Suppressor macrophage (primary cell): ENCODE results near the gene SERTAD1.
"Not testable (repeated sequence)": the region's sequence is repeated elsewhere in the genome, so short reads cannot be mapped to it uniquely, and the experiment has no call there.

Experiments
- DNase-seq, 4 experiments: peaks; one replicate each; pipeline ENCODE4 v3.0.0-alpha.2; 2020 to 2022

The SERTAD1 gene

DNA sequence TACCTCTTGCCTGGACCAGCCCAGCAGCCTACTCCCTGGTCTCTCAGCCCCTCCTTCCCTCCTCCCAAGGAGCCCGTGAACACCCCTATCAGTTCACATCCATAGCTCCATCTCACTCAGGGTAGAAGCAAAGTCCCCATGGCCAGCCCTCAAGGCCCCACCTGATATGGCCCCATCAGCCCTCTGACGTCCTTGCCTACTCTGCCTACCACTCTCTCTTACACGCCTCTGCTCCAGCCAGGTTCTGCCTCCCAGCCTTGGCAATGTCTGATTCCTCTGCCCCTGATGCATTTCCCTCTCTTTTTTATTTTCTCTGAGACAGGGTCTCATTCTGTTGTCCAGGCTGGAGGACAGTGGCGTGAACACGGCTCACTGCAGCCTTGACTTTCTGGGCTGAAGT, 26.2 kb upstream of the SERTAD1 start:
- DNase-seq = no peak

DNA sequence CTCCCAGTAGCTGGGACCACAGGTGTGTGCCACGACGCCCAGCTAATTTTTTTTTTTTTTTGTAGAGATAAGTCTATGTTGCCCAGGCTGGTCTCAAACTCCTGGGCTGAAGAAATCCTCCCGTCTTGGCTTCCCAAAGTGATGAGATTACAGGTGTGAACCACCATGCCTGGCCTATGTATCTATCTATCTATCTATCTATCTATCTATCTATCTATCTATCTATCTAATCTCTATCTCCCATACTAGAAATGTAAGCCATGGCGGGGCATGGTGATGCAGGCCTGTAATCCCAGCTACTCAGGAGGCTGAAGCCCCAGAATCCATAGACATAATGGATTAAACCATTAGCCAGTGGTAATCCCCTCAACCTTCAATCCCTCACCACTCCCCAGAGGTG, 24.9 kb upstream of the SERTAD1 start:
- no peak for DNase-seq

DNA sequence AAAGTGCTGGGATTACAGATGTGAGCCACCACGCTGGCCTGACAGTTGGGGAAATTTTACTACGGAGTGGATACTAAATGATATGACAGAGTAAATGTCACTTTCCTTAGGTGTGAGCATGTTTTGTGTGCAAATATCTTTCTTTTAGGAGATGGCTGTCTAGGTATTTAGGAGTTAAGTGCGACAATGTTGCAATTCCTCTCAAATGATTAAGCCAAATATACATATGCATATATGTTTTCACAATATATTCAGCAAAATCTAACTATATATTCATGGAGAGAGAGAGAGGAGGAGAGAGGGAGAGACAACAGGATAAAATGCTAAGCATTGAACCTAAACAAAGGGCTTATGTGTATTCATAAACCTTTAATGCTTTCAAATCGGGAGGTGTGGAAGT, 23.7 kb upstream of the SERTAD1 start:
- no peak for DNase-seq

DNA sequence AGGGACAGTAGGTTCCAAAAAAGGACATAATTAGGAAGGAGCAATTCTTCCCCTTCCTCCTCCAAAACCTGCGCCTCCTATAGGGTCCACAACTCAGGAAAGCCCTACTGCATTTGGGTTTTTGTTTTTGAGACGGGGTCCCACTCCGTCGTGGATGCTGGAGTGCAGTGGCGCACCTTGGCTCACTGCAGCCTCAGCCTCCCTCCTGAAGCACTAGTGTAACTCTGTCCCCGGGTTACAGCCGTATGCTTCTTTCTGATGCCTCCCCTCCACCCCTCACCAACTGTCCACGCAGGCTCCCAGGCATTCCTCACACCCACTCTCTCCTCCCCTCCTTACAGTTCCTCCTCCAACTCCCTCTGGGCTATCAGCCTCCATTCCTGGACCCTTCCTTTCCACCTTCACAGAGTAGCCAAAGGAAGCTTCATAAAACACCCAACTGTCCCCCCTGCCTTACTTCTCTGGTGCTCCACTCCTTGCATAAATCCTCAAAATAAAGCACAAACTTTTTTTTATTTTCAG, 20.5 kb upstream of the SERTAD1 start:
- DNase-seq = no peak

DNA sequence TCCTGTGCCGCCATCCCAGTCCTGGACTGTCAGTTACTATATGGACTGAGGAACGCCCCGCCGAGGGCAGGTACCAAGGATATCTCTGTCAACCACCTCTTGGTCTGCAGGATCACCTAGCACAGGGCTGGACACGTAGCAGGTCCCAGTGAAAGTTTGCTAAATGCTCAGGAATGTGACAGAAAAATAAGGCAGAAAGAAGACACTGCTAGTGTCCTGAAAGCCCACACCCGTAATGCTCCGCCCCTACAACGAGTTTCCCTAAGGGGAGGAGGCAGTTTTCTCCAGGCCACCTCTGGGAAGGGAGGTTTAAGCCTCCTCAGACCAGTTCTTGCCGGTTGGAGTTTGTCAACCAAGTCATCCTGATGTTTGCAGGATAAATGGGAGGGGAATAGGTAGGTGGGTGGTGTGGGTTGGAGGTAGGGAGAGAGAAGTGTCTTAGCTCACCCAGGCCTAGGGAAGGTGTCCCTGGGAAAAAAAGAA, 20.0 kb upstream of the SERTAD1 start:
- DNase-seq = peak in 1 of 4 experiments; percentile 19

DNA sequence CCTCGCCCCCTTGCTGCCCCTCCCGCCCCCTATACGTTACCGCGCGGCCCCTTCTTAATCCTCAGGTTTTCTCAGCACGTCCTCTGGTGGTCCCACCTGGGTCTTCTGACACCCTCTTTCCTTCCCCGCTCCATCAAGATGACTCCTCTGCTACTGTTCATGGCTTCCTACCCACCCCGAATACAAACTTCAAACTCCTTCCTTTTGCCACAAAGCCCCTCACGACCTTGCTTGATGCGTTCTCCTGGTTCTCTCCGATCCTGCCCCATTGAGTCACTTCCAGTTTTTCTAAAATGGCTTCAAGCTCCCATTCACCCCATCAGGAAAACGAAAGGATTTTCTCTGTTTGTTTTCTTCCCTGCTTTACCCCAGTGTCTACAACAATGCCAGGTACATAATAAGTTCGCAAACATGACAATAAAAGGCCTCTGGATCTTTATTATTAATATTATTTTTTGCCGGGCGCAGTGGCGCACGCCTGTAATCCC, 19.1 kb upstream of the SERTAD1 start:
- no peak for DNase-seq

DNA sequence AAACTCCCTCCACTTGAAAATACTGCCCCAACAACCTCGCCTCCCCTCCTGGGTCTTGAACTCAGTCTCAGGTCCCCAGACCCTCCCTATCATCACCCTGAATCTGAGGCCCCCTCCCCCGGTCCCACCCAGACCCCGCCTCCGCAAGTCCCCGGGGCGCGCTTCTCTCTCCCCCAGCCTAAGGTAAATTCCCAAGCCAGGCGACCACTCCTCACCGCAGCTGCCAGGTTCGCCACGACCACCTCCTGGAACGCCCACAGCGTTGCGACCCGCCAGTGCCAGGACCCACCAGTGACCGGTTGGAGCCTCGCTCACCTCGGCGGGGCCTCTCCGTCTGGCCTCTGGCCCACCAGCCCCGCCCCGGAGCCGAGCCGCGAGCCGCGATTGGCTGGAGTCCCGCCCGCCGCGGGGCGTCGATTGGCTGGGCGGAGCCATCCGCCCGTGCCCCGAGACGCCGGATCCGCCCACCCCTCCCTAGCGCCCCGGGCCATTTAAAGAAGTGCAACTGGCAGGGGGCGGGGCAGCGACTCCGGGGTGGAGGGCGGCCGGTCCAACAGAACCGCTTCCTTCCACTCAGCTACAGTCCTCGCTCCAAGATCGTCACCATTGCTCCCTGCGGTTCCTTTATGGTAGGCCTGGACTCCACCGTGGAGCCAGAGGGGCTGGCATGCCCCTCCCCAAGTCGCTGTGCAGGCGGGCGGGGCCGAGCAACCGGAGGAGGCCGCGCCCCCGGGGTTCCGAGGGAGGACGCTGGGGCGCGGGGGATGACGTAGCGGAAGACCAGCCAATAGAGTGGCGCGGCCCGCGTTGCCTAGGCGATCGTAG, 18.4 kb upstream of the SERTAD1 start, which contains the start of gene SERTAD3:
Gene SERTAD3, minus strand, starts transcription at position 336 of the 825 bp plus-strand sequence. CDS start 2,255 bp downstream, outside the sequence.
- DNase-seq = peak; percentile 98 to 100 (median 99)

DNA sequence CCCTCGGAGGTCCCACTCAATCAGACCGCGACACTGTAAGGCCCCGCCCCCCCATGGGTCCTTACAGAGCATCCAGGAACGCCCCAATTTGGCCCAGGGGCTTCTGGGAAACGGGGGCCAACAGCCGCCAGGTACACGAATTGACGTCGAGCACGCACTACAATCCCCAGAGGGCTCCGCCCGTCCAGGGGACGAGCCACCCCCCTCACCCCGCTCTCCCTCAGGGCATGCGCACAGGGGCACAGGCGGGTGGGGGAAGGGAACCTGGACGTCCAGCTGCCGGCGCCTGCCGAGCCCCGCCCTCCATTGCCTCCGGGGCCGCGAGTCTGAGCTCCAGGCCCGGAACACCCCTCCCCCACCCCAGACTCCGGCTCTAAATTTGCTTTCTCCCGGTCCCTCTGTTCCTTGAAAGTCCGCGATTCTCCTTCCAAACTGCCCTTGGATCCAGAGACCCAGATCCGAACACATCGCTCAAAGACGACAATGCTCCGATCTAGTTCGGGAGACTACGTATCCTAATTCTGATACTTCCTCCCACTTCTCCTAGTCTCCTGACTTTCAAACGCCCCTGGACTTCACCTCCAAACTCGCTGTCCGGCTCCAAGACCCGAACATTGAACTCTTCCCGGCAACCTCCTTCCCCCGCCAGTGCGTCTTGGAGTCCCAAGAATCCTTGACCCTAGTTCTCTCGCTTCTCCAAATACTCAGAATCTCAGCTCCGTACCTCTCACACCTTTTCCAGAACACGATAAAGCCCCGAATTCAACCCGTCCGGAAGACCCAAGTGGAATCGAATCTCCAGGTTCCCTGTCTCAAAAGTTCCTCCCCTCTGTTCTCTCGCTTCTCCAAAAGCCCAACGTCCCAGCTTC, 17.6 kb upstream of the SERTAD1 start:
- DNase-seq = peak; percentile 99 to 100 (median 100)

DNA sequence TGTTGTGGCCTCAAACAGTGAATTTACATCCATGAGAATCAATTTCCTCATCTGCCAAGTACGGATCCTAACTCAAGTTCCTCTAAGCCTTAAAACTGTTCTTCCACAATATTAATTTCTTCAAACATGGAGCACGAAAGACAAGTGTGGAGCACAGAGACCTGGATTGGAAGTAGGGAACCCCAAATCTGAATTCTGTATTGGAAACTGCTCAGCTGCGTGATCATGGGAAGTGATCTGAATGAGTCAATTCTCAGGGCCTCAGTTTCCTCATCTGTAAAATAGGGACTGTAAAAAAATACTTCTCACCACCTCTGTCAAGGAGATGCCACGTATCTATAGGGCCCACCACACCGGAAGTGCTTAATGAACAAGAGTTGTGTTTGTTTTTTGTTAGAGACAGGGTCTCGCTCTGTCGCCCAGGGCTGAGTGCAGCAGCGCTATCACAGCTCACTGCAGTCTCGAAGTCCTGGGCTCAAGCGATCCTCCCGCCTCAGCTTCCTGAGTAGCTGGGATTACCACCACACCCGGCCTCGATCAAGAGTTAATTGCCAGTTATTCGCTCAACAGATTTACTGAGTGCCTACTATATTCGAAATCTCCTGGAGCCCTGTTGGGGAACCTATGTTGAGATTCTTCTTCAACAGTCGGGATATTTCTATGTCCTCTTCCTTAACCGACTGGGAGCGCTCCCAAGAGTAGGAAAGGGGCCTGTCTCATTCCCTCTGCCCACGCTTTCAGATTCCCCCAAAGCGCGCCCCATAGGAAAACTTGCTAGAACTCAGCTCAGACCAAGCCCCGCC, 16.7 kb upstream of the SERTAD1 start:
- peak in 1 of 4 experiments; percentile 23 for DNase-seq

DNA sequence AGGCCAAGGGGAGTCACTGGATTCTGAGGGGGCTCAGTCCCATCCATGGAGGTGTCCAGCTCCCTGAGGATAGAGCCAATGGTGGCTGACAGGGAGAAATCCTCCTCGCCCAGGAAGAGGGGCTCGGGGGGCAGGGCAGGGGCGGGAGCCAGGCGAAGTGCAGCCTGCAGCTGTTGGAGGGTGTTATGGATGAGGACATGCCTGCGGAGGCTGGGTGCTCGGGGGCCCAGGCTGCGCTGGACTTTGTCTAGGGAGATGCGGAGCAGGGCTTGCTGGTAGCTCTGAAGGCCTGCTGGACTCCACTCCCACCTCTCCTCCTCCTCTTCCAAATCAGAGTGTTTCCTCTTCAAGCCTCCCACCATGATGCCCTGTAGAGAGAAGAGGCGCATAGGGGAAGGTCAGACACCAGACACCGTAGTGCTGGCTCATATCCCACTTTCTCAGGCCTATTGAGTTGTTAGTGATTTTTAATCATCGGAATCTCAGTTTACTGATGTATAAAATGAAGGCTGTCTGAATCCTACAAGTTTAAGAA, 16.0 kb upstream of the SERTAD1 start:
- DNase-seq = no peak

DNA sequence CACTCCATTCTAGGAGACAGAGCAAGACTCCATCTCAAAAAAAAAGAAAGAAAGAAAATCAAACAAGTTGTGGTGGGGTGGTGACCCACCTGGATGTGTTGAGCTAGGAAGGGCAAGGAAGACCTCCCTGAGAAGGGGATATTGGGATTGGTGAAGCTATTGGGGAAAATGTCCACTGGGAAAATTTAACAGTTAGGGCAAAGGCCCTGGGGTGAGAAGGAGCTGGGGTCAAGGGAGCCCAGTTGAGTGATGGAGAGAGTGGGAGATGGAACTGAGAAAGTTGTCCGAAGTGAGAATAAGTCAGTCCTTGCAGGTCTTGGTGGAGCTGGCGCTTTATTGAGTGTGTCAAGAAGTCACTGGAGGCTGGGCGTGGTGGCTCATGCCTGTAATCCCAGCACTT, 12.5 kb upstream of the SERTAD1 start:
- no peak for DNase-seq

DNA sequence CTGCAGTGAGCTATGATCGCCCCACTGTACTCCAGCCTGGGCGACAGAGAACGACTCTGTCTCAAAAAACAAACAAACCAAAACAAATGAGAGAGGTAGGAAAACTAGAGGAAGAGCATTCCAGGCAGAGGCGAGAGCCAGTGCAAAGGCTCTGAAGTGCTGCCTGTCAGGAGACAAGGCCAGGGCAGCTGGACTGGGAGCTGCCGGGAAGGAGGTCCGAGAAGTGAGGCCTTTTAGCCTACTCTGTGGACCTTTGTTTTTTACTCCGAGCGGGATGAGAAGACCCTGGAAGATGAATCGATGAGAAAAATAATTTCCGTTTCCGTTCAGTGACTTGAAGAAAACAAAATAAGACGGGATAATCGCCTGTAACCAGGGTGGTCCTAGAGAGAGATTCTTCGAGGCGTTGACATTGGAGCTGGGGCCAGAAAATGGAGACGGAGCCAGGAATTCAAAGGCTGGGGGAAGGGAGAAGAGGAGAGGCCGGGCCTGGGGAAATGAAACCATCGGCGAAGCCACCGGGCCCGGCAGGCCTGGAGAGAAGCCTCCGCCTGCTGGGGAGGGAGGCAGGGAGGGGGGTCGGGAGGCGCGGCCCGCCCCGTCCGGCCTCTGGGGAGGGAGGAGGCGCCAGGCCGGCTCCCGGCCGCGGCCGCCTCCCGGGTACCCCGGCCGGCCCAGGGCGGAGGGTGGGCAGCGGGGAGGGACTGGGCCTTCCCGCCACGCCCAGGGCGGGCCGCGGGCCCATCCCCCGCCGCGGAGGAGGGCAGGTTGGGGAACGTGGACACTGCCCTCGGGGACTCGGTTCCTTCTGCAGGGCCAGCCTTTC, 7.8 kb upstream of the SERTAD1 start:
- DNase-seq = peak; percentile 94 to 98 (median 96)

DNA sequence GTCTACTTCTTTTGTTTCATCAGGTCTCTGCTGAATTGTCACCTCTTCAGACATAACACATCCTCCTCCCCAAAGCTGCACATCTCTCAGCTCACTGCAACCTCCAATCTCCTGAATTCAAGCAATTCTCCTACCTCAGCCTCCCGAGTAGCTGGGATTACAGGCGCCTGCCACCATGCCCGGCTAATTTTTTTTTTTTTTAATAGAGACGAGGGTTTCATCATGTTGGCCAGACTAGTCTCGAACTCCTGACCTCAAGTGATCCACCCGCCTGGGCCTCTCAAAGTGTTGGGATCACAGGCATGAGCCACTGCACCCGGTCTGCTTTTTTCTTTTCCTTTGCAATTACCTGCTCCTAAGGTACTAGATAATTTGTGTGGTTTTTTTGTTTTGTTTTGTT, 7.0 kb upstream of the SERTAD1 start:
- DNase-seq = not testable (repeated sequence)

DNA sequence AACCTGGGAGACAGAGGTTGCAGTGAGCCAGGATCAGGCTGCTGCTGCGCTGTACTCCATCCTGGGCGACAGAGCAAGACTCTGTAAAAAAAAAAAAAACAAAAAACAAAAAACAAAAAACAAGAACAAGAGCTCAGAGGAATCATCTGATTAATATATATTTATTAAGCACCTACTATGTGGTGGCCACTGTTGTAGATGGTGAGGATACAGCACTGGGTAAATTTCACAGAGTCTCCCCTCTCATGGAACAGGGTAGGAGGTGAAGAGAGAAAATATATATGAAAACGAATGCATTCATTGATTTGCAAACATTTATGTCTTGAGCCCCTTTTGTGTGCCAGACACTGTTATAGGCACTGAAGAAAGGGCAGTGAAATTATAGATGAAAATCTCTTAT, 5.9 kb upstream of the SERTAD1 start:
- no peak for DNase-seq

DNA sequence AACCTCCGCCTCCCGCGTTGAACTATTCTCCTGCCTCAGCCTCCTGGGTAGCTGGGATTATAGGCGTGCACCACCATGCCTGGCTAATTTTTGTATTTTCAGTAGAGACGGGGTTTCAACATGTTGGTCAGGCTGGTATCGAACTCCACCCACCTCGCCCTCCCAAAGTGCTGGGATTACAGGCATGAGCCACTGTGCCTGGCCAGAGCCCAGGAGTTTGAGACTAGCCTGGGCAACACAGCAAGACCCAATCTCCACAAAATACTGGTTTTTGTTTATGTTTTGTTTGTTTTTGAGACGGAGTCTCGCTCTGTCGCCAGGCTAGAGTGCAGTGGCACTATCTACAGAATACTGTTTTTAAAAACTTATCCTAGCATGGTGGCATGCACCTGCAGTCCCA, 4.5 kb upstream of the SERTAD1 start:
- DNase-seq = not testable (repeated sequence)

DNA sequence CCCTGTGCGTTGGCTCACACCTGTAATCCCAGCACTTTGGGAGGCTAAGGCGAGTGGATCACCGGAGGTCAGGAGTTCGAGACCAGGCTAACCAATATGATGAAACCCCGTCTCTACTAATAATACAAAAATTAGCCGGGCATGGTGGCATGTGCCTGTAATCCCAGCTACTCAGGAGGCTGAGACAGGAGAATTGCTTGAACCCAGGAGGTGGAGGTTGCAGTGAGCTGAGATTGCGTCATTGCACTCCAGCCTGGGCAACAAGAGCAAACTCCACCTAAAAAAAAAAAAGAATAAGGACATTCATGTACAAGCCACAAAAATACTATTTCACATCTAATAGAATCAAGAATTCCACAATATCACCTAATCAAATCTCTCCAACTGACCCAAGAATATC, 2.4 kb upstream of the SERTAD1 start:
- not testable (repeated sequence) for DNase-seq

DNA sequence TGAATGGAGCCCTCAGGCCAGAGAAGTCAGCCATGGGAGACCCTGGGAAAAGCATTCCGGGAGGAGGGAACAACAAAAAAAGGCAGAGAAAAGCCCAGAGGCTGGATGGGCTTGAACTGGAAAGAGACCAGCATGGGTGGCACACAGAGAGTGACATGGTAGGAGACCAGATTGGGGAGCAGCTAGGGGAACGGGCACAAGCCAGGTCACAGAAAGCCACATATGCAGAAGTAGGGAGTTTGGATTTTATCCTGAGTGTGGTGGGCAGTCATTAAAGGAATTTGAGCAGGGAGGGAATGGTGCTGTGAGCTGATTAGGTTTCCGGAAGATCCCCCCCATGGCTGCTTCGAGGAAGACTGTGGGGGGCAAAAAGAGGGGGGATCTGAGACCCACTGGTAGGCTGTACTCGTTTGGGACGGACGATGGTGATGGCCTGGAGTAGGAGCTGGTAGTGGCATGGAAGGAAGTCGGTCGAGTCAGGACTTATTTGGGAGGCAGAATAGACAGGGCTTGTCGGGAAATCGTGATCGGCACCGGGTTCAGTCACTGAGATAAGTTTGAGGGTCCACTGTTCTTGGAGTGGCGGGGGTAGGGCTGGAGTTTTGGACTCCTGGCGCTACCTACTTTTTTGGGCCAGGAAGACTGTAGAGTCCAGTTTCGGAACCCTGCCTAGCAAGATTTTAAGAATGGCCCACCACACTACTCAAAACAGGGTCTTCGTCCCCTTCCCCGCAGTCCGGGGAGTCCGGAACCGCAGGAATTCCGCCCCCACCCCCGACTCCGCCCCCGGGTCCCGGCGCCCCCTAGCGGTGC, 949 bp downstream of the SERTAD1 start:
- peak in 3 of 4 experiments; percentile 32 to 49 (median 48) for DNase-seq

DNA sequence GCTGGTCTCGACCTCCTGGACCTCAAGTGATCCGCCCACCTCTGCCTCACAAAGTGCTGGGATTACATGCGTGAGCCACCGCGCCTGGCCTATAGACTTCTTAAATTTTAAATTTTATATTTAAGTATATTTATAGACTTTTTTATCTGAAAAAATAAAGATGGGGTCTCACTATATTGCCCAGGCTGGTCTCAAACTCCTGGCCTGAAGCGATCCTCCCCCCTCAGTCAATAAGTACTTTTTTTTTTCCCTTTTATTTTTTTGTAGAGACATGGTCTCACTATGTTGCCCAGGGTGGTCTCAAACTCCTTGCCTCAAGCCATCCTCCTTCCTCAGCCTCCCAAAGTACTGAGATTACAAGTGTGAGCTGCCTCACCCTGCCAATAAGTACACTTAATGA, 1.9 kb downstream of the SERTAD1 start:
- no peak for DNase-seq

DNA sequence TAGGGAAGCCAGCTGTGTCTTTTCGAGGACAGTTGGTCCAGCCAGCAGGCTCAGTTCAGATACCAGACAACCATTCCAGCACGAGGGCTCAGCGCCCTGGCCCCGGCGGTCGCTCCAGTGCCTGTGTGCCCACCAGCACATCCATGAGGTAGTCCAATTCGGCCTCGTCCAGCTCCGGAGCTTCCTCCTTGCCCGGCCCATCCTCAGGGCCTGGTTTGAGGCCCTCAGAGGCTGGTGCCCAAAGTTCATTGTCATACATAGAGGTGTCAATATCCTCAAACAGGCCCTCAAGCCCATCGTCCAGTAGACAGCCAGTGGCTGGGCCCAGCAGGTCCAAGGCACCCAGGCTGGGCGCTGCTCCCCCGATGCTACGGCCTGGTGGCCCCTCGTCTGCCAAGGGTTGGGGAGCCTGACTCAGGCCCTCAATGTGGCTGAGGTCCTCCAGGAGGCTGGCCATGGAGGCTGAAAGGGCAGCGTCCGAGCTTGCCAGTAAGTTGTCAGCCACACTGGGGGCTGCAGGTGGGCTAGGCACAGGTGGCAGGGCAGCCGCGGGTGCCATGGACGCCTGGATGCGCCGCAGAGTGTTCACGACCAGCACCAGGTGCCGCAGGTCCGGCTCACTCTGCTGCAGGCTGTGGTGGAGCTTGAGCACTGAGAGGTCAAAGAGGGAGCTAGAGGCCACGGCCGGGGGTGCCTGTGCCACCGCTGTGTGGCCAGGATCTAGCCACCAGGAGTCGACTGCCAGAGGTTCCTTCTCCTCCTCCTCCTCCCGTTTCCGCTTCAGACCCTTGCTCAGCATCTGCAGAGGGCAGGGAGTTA, 2.8 kb downstream of the SERTAD1 start:
- no peak for DNase-seq
